GM12873 (cell line): Measurements from ENCODE around the gene EPHB2.

Experiments
- CTCF ChIP-seq: IDR thresholded peaks from 2 replicates; pipeline ENCODE4 v1.5.1; 2012; ENCODE audit warnings: low read depth, mild to moderate bottlenecking, moderate library complexity, low read length, control low read depth; ENCODE audit not compliant: insufficient read depth; ENCODE audit errors: missing control alignments

Gene EPHB2

GRCh38 chr1:22914156-22914555 lies 203.5 kb downstream of the EPHB2 start:
- TF ChIP-seq CTCF = no peak

GRCh38 chr1:22914633-22915217 lies 204.1 kb downstream of the EPHB2 start:
- TF ChIP-seq CTCF = no peak

- TF ChIP-seq CTCF = no peak
Measured at GRCh38 chr1:22915231-22915630, 204.6 kb downstream of the EPHB2 start.

- no peak for TF ChIP-seq CTCF
Measured at GRCh38 chr1:22915816-22916470, 205.3 kb downstream of the EPHB2 start.

- TF ChIP-seq CTCF = no peak
Measured at GRCh38 chr1:22916471-22916820, 205.8 kb downstream of the EPHB2 start.

- no peak for TF ChIP-seq CTCF
Measured at GRCh38 chr1:22917989-22918388, 207.3 kb downstream of the EPHB2 start.

- no peak for TF ChIP-seq CTCF
Measured at GRCh38 chr1:22918644-22919043, 208.0 kb downstream of the EPHB2 start.
